GM21619 (cell line): ENCODE measurements around the gene RYR1.
"Not testable (repeated sequence)": the region's sequence is repeated elsewhere in the genome, so short reads cannot be mapped to it uniquely, and the experiment has no call there.

Experiments
- ATAC-seq: cut with Tn5 transposase; IDR thresholded peaks from one replicate; pipeline ENCODE4 v1.9.1; 2021; ENCODE audit not compliant: unreplicated experiment

The RYR1 gene

DNA sequence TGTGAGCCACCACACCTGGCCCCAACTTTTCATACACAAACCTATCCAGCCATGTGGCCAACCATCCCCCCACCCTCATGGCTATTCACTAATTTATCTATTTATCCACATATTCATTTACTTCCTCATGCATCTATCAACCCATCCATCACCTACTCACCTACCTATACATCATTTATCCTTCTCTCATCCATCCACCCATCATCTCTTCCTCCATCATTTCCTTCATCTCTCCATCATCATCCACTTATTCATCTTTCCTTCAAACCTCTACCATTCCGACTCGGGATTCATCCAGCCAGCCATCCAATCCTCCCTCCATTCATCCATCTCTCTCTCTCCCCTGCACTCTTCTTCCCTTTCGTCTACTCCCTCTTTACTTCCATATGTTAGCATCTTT, 54.6 kb downstream of the RYR1 start:
- ATAC-seq: no peak

DNA sequence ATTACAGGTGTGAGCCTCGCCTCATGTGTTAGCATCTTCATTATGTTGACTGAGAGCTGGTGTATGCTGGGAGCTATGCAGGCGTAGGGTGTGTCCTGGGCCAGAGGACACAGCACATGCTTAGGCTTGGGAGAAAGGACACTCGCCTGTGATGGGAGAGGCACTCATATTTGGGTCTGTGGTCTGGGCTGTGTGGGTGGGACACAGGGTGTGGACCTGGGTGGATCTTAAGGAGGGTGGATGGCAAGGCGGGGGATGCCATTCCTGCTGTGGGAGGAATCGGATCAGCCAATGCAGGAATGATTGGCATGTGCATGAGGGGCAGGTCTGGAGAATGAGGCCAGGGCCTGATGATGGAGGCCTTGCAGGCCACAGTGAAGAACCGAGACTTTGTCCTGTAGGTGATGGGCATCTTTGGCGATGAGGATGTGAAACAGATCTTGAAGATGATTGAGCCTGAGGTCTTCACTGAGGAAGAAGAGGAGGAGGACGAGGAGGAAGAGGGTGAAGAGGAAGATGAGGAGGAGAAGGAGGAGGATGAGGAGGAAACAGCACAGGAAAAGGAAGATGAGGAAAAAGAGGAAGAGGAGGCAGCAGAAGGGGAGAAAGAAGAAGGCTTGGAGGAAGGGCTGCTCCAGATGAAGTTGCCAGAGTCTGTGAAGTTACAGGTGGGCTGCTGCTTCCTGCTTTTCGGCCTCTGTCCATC, 55.4 kb downstream of the RYR1 start:
- ATAC-seq: no peak

GRCh38 chr19:38490861-38491260, 57.4 kb downstream of the RYR1 start:
- no peak for ATAC-seq

DNA sequence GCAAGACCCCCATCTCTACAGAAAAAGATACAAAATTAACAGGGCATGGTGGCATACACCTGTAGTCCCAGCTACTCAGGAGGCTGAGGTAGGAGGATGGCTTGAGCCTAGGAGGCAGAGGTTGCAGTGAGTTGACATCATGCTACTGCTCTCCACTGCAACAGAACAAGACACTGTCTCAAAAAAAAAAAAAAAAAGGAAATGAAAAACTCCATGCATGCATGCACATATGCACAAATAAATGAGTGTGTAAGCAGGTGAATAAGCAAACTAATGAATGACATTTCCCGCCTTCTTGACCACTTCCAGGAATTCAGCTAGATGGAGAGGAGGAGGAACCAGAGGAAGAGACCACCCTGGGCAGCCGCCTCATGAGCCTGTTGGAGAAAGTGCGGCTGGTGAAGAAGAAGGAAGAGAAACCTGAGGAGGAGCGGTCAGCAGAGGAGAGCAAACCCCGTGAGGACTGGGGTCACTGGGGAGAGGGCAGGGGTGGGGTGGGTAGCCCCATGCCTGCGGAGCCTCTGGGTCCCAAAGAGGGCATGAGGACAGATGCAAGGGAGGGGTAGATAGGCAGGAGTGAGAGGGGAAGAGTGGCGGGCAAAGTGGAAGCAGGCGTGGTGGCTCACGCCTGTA, 58.8 kb downstream of the RYR1 start:
- no peak for ATAC-seq

DNA sequence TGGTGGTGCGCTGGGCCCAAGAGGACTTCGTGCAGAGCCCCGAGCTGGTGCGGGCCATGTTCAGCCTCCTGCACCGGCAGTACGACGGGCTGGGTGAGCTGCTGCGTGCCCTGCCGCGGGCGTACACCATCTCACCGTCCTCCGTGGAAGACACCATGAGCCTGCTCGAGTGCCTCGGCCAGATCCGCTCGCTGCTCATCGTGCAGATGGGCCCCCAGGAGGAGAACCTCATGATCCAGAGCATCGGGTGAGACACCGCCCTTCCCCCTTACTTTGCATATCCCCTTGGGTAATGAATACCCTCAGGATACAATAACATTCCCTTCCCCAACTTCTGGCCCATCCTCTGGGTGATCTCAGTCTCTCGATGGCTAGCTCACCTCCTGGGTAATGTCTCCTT, 60.9 kb downstream of the RYR1 start:
- no peak for ATAC-seq

DNA sequence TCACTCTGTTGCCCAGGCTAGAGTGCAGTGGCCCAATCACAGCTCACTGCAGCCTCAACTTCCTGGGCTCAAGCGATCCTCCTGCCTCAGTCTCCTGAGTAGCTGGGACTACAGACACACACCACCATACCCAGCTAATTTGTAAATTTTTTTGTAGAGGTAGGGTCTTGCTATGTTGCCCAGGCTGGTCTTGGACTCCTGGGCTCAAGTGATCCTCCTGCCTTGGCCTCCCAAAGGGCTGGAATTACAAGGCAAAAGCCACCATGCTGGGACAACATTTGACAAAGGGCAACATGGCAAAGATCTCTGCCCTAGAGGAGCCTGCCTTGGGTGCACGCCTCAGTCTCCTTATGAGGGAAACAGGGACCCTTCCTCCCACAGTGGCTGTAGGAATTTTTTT, 61.9 kb downstream of the RYR1 start:
- not testable (repeated sequence) for ATAC-seq

DNA sequence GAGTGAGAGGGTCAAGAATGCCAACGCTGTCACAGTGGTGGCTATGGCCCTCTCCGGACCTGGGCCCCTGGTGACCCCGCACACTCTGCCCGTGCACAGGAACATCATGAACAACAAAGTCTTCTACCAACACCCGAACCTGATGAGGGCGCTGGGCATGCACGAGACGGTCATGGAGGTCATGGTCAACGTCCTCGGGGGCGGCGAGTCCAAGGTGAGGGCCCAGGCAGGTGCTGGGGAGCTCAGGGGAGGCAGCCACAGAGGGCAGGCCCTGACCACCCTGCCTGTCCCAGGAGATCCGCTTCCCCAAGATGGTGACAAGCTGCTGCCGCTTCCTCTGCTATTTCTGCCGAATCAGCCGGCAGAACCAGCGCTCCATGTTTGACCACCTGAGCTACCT, 62.6 kb downstream of the RYR1 start:
- no peak for ATAC-seq

DNA sequence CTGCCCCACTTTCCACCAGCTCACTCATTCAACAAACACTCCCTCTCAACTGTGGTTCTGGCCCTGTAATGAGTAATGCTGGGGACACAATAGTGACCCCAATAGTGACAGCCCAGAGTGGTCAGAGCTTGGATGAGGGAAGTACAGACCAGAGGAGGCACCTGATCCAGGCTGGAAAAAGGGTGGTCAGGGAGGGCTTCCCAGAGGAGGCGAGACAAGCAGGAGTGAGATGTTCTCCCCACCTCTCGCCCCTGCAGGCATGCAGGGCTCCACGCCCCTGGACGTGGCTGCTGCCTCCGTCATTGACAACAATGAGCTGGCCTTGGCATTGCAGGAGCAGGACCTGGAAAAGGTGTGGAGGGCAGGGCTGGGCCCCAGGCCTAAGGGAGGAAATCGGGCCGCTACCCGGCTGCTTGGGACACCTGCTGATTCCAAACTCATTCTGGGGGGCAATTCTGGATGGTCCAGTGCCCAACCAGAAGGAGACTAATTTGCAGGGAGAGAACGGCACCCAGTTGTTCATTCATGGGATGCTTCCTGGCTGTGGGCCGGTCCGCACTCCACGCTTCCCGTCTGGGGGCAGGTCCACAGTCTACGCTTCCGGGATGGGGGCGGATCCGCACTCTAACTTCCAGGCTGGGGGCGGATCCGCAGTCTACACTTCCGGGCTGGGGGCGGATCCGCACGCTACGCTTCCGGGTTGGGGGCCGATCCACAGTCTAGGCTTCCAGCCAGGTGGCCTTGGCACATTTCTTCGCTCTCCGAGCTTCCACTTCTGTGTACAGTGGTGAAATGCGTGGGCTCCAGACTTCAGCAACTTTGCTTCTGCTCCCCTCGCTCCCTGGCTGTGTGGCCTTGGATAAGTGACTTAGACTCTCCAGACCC, 63.4 kb downstream of the RYR1 start:
- no peak for ATAC-seq

DNA sequence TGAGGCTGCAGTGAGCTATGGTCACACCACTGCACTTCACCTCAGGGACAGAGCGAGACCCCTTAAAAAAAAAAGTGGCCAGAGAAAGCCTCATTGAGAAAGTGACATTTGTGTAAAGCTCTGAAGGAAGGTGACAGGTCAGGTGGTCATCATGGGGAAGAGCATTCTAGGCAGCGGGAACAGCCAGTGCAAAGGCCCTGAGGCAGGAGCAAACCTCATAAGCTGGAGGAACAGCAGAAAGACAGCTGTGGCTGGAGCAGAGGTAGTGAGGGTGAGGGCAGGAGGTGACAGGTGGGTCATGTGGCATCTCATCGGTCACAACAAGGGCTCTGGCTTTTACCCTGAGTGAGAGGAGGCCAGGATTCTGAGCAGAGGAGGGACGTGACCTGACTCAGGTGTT, 64.4 kb downstream of the RYR1 start:
- no peak for ATAC-seq

DNA sequence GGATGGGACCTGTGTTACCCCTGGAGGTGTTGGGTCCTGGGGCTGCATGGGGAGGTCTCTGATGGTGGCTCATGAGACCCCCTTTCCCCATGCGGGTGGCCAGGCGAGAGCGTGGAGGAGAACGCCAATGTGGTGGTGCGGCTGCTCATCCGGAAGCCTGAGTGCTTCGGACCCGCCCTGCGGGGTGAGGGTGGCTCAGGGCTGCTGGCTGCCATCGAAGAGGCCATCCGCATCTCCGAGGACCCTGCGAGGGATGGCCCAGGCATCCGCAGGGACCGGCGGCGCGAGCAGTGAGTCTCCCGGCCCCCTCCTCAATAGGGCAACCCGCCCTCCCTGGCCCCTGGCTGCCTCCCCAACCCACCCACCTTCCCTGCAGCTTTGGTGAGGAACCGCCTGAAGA, 66.0 kb downstream of the RYR1 start:
- ATAC-seq: no peak

DNA sequence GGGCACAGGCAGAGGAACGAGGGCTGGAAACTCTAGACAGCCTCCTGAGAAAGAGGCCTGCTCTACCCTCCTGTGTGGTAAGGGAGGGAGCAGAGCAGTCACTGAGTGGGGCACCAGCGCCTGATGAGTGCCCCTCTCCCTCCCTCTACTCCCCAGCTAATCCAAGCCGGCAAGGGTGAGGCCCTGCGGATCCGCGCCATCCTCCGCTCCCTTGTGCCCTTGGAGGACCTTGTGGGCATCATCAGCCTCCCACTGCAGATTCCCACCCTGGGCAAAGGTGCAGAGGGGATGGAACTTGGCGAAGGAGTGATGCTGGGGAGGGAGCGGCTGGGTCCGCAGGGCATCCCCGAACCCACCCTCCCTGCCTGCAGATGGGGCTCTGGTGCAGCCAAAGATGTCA, 67.0 kb downstream of the RYR1 start:
- no peak for ATAC-seq

DNA sequence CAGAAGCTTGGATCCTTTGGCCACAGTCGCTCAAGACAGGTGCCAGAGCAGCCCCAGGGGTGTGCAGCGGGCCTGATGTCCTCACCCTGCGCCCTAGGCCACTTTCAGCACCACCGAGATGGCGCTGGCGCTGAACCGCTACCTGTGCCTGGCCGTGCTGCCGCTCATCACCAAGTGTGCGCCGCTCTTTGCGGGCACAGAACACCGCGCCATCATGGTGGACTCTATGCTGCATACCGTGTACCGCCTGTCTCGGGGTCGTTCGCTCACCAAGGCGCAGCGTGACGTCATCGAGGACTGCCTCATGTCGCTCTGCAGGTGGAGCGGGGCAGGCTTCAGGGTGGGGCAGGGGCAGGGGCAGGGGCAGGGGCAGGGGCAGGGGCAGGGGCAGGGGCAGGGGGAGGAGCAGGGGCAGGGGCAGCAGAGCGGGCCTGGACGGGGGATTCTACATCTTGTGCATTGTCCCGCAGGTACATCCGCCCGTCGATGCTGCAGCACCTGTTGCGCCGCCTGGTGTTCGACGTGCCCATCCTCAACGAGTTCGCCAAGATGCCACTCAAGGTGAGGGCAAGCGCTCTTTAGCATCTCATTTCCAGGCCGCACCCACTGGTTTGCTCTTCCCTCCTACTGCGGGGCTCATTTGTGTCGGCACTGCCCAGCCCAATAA, 69.1 kb downstream of the RYR1 start:
- no peak for ATAC-seq

GRCh38 chr19:38503077-38503410, 69.6 kb downstream of the RYR1 start:
- no peak for ATAC-seq

GRCh38 chr19:38505958-38506357, 72.5 kb downstream of the RYR1 start:
- ATAC-seq: no peak

DNA sequence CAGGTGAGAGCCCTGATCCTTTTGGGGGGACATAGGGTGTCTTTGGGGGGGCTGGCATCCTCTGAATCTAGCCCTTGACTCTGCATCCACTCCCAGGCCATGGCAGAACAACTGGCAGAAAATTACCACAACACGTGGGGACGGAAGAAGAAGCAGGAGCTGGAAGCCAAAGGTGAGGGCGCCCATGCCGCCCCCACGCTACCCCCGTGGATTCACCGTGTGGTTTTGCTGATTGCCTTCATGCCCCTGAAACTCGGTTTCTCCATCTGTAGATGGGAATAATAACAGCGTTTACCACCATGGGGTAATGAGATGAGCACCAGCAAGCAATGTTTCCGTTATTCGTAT, 72.9 kb downstream of the RYR1 start:
- no peak for ATAC-seq

DNA sequence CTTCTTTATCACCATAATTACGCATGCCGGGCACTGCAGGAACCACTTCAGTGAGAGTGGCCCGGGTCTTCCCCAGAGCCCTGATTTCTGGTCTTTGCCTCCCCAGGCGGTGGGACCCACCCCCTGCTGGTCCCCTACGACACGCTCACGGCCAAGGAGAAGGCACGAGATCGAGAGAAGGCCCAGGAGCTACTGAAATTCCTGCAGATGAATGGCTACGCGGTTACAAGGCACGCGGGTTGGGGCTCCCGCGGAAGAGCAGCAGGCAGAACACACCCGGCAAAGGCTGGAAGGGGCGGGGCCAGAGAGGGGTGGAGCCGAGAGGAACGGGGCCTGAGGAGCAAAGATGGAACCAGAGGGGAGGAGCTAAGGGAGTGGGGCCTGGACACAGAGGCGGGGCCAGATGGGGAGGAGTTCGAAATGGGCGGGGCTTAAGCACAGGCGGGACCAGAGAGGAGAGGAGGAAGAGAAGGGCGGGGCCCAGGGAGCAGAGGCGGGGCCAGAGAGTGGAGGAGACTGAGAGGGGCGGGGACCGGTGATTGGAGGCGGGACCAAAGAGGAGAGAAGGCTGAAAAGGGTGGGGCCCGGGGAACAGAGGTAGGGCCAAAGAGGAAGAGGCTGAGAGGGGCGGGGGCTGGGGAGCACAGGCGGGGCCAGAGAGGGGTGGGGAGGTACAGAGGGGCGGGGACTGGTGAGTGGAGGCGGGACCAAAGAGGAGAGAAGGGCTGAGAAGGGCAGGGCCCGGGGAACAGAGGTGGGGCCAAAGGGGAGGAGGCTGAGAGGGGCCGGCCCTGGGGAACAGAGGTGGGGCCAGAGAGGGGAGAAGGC, 73.4 kb downstream of the RYR1 start:
- no peak for ATAC-seq

DNA sequence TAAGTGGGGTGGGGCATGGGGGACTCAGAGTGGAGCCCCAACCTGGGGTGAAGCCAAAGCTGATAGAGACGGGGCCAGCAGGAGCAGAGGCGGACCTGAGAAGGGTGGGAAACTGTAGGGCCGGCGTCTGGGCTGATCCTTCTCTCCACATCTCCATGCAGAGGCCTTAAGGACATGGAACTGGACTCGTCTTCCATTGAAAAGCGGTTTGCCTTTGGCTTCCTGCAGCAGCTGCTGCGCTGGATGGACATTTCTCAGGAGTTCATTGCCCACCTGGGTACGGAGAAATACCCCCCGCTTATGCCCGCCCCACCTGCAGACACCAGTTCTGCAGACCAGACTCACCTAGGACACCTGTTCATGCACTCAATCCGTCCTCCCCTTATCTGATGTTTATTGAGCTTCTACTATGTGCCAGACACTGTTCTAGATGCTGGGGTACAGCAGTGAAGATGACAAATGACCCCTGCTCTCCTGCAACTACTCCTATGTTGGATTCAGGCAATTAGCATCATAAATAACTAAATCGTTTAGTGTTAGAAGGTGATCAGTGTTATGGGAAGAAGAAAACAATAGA, 74.1 kb downstream of the RYR1 start:
- ATAC-seq: no peak

DNA sequence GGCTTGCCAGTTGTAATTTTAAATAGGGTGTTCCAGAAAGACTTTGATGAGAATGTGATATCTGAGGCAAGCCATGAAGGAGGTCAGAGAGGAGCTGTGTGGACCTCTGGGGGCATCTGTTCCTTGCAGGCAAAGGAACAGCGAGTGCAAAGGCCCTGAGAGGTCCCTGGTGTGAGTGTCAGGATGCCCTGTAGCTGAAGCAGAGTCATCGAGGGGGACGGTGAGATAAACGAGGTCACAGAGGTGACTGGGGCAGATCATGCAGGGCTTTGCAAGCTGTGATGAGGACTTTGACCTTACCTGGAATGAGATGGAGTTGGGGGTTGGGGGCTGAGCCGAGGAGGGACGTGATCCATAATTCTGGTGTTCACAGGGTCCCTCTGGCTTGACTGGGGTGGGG, 75.0 kb downstream of the RYR1 start:
- no peak for ATAC-seq

DNA sequence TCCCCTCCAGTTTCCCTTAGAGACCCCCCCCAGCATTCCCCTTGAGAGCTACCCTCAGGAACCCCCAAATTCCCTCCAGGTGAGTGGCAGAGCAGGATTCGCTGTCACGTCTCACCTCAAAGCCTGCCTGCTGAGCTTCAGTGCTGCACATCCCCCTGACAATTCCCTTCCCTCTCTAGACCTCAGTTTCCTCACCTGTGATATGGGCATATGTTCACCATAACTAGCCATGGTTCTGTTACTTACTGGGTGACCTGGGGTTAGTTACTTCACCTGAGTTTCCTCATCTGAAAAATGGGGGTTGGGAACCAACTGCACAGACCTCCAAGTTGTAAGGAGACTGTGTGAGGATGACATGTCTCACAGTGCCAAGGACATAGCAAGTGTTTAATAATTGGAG, 75.5 kb downstream of the RYR1 start:
- no peak for ATAC-seq

- ATAC-seq: no peak
These were observed 77.7 kb downstream of the RYR1 start for GRCh38 chr19:38511074-38511708.
